Measurements from ENCODE around the gene KCNQ1.

- TF ChIP-seq CTCF (IDR thresholded peaks at IDR 0.05): no peak
- no peak for TF ChIP-seq POLR2A (IDR thresholded peaks at IDR 0.05)
- TF ChIP-seq POLR2AphosphoS5 (IDR thresholded peaks at IDR 0.05): no peak
Observed at GRCh38 chr11:2788168-2789071, 343.6 kb downstream of the KCNQ1 start.
